Colonic mucosa (tissue), 4 donors: Measurements from ENCODE around the gene NECTIN2. TPM values are rescaled to one million over a fixed set of nuclear protein-coding genes. Genes with fewer than 3 reads are reported as not detected.
"Not testable (repeated sequence)": the region's sequence is repeated elsewhere in the genome, so short reads cannot be mapped to it uniquely, and the experiment has no call there.

Experiments
- DNase-seq: peaks from one replicate; pipeline ENCODE4 v3.0.0-alpha.2; 2020
- H3K27ac ChIP-seq: fragments of 200-600 bp; one replicate; pipeline ENCODE4 v1.8.0; 2021
- H3K27me3 ChIP-seq: fragments of 200-600 bp; one replicate; pipeline ENCODE4 v1.8.0; 2021
- H3K36me3 ChIP-seq: fragments of 200-600 bp; one replicate; pipeline ENCODE4 v1.8.0; 2021
- H3K4me1 ChIP-seq: fragments of 200-600 bp; one replicate; pipeline ENCODE4 v1.8.0; 2021; ENCODE audit warnings: mild to moderate bottlenecking
- H3K4me3 ChIP-seq: fragments of 200-600 bp; one replicate; pipeline ENCODE4 v1.8.0; 2021
- H3K9ac ChIP-seq, 2 donors: one replicate each; pipeline ENCODE4 v1.7.0; 2013; ENCODE audit warnings: control low read depth in 2 of 2, low read depth in 2 of 2, low read length in 2 of 2
- H3K9me3 ChIP-seq: fragments of 200-600 bp; one replicate; pipeline ENCODE4 v1.8.0; 2021
- CTCF ChIP-seq: fragments of 200-600 bp; IDR thresholded peaks from one replicate; pipeline ENCODE4 v1.8.0; 2022; ENCODE audit warnings: antibody characterized with exemption, mild to moderate bottlenecking
- intact Hi-C: fragments of 100-400 bp; cut with DNase I; formaldehyde crosslinking; loops from one replicate; pipeline ENCODE4 v1.14.1; 2022
- total RNA-seq, 2 donors: library from RNA; stranded (reverse); fragmentation: NEBNext Ultra II Directional in 1 of 2; extraction: Animal tissue kit (Norgen Biotek cat#: 25700) in 1 of 2; gene quantifications; one replicate each; pipeline ENCODE4 v1.2.1, GENCODE V29; 2021
- donor health status: healthy.
- donor health status: DM: no; HTN: no; CAD: no.
- donor health status: DM: no; HTN: no; CAD: no.

NECTIN2 gene
- total RNA-seq, 2 donors from 2014 or later, result 115 to 121 TPM

GRCh38 chr19:44908836-44909261 lies 62.8 kb downstream of the NECTIN2 start:
- Histone ChIP-seq H3K27ac (no peak overlapping the region), H3K4me1 (no peaks in the 10 kb centered on the region), H3K27me3 (peaks cover 8% of the 10 kb centered on the region), H3K4me3 (no peak overlapping the region), H3K9me3 (no peaks in the 10 kb centered on the region), H3K9ac (no peak overlapping the region), H3K36me3 (no peaks in the 10 kb centered on the region)
- intact Hi-C loops, result no loop called here
- no peak for DNase-seq
- no peak for TF ChIP-seq CTCF

GRCh38 chr19:44909775-44910174 lies 63.7 kb downstream of the NECTIN2 start:
- no peaks in the 10 kb centered on the region for H3K4me1 ChIP-seq
- H3K36me3 ChIP-seq, result no peaks in the 10 kb centered on the region
- no peak for DNase-seq
- no peak overlapping the region for H3K9ac ChIP-seq
- no peak for TF ChIP-seq CTCF
- H3K9me3 ChIP-seq, result no peaks in the 10 kb centered on the region
- no peak overlapping the region for H3K4me3 ChIP-seq
- H3K27ac ChIP-seq, result no peak overlapping the region
- intact Hi-C loops, result no loop called here
- H3K27me3 ChIP-seq, result peaks cover 8% of the 10 kb centered on the region

- intact Hi-C loops, H3K9ac ChIP-seq, H3K27me3 ChIP-seq: not testable (repeated sequence)
Measured at GRCh38 chr19:44911896-44912295, 65.8 kb downstream of the NECTIN2 start.

GRCh38 chr19:44912854-44913253 lies 66.8 kb downstream of the NECTIN2 start:
- Histone ChIP-seq H3K4me3 (no peak overlapping the region), H3K9me3 (no peaks in the 10 kb centered on the region), H3K4me1 (no peaks in the 10 kb centered on the region), H3K27me3 (no peaks in the 10 kb centered on the region), H3K9ac (no peak overlapping the region), H3K27ac (no peak overlapping the region), H3K36me3 (no peaks in the 10 kb centered on the region)
- intact Hi-C loops, result no loop called here
- no peak for TF ChIP-seq CTCF
- DNase-seq, result no peak

More at GRCh38 chr19:44911896-44912295, 65.8 kb downstream of the NECTIN2 start:
- not testable (repeated sequence) for H3K27ac ChIP-seq, H3K36me3 ChIP-seq, DNase-seq, H3K4me1 ChIP-seq, H3K9me3 ChIP-seq, H3K4me3 ChIP-seq

GRCh38 chr19:44913512-44914432 lies 67.7 kb downstream of the NECTIN2 start:
- H3K4me3 ChIP-seq, H3K4me1 ChIP-seq, H3K27me3 ChIP-seq, DNase-seq, intact Hi-C loops, H3K9me3 ChIP-seq, H3K36me3 ChIP-seq, H3K9ac ChIP-seq, H3K27ac ChIP-seq: not testable (repeated sequence)

- H3K27ac ChIP-seq, H3K4me1 ChIP-seq, H3K27me3 ChIP-seq, H3K9me3 ChIP-seq, H3K36me3 ChIP-seq, intact Hi-C loops: not testable (repeated sequence)
- H3K9ac ChIP-seq, result peak within 1 kb of the TSS; percentile 14 to 47
- DNase-seq, result peak; percentile 86
- H3K4me3 ChIP-seq, result peak within 1 kb of the TSS; percentile 48
Measured at GRCh38 chr19:44914433-44915206, 68.5 kb downstream of the NECTIN2 start, which contains the start of gene APOC1. Gene APOC1 (plus strand): TSS chr19:44914608. CDS start chr19:44914892, 284 bp downstream.
